Retinal pigment epithelial cell (primary cell): Measurements from ENCODE around the gene SRRM2.

Experiments
- DNase-seq: peaks from one replicate; pipeline ENCODE4 v3.0.0-alpha.2; 2010; ENCODE audit warnings: low read depth
- H3K4me3 ChIP-seq: 2 replicates; pipeline ENCODE4 v1.5.1; 2011; ENCODE audit warnings: mild to moderate bottlenecking, low read length, control low read depth, moderate library complexity
- TF ChIP-seq, protein P1 (sequence below): conservative IDR thresholded peaks from 2 replicates; pipeline ENCODE4 v1.5.1; 2011; ENCODE audit warnings: low read depth, low read length, control low read depth, inconsistent platforms

SRRM2 gene

DNA sequence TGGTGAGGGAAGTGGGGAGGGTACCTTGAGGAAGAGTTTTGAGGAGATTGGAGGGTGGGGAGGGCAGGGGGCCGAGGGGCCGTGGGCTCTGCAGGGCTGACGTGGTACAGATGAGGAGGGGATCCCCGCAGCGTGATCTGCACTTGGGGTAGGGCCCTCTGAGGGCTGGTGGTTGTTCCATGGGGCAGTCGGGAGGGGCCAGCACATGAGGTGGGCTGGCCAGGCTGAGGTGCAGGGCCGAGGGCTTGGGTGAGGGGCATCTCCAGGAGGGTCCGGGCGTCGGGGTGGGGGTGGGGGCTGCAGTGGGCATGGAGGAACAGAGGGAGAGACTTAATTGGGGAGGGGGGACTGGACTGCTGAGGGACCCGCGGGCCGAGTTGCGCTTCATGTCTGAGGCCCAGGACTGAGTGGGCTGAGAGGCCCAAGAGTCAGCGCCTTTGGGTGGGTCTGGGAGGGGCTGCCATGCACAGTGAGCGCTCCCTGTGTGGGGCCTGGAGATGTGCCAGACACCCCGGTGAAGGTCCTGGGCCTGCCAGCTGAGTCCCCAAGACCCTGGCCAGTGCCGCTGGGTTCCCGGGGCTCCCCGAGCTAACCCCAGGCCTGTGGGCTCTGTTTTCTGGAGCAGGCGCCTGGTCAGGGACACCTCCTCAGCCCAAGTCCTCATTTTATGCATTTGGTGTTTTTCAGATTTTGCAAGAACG, 45.7 kb upstream of the SRRM2 start:
- TF ChIP-seq, protein P1, sequence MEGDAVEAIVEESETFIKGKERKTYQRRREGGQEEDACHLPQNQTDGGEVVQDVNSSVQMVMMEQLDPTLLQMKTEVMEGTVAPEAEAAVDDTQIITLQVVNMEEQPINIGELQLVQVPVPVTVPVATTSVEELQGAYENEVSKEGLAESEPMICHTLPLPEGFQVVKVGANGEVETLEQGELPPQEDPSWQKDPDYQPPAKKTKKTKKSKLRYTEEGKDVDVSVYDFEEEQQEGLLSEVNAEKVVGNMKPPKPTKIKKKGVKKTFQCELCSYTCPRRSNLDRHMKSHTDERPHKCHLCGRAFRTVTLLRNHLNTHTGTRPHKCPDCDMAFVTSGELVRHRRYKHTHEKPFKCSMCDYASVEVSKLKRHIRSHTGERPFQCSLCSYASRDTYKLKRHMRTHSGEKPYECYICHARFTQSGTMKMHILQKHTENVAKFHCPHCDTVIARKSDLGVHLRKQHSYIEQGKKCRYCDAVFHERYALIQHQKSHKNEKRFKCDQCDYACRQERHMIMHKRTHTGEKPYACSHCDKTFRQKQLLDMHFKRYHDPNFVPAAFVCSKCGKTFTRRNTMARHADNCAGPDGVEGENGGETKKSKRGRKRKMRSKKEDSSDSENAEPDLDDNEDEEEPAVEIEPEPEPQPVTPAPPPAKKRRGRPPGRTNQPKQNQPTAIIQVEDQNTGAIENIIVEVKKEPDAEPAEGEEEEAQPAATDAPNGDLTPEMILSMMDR = no peak
- DNase-seq = no peak

DNA sequence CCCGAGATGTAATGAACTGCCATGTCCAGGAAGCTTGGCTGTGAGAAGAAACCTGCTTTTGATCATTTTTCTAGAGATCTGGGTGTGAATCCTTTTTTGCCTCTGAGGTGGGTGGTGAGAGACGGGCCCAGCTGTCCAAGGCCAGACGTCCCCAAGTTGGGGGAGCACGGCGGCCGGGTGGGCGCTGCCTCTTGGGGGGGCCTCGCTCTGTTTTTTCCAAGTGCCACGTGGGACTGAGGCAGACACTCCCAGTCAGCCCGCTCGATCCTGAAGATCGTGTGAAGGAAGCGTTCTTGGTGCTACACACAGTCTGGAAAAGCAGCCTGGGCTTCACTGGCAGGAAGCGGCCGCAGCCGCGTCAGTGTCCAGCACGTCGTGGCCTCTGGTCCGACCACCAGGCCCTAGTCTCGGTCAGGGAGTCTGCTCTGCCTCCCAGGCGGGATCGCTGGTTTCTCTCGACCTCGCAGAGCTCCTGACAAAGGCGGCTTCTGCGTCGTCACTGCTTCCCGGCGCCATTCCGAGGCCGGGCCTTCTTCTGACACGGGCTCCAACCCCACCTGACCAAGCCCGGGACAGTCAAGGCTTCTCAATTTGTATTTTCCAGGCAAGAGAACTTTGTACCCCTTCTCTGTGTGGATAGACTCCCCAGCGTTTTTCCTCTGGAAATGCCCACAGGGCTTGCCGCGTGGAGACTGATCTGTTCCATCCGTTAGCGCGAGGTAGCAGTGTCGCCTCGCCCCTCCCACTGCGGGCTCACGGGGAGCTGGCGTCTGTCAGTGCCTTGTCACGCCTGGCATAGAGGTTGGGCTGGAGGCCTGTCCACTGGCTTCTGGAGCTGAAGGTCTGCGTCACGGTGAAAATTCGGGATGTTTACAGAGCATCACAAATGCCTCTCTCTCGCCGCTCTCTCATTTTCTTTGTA, 44.8 kb upstream of the SRRM2 start:
- no peak overlapping the region for H3K4me3 ChIP-seq
- TF ChIP-seq, protein P1 = no peak
- no peak for DNase-seq

More for the DNA sequence above, 45.7 kb upstream of the SRRM2 start:
- no peak overlapping the region for H3K4me3 ChIP-seq

DNA sequence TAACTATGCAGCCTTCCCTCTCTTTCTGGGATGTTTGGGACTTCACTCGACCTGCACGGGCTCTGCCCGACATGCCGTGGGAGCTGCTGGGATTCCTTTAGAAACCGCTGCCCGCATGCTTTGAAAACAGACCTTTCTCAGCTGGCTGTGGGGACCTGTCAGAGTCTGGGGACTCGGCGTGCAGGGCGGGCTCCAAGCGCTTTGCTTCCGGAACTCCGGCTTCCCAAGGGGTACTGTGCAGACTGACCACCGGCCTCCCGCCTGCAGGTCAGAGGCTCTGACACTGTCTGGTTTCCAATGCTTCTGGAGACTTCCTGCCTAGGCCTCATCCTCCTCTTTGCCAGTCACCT, 44.2 kb upstream of the SRRM2 start:
- TF ChIP-seq, protein P1 = no peak

DNA sequence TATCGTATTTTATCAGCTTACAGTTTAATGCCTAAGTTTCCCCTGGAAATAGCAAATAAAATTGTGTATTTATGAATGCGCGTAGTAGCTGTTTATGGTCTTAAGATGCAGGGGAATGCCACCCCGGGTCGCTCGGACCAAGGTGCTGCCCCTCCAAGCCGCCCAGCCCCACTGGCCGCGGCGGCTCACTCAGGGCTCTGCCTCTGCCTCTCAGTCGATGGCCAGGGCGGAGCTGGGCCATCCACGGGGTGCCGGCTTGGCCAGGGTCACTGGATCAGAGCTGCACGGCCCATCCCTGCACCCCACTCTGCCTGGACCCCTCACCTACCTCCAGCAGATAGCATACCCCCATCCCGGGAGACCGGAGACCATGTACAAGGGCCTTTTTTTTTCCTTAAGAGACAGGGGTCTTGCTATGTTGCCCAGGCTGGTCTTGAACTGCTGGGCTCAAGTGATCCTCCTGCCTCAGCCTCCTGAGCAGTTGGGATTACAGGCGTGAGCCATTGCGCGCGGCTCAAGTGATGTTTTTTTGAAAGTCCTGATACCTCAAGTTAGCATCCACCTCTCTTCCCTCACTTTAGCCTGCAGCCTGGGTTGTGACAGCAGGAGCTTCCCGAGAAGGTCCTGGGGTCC, 43.4 kb upstream of the SRRM2 start:
- DNase-seq = no peak
- TF ChIP-seq, protein P1 = no peak

More for the DNA sequence above, 44.2 kb upstream of the SRRM2 start:
- no peak for DNase-seq
- no peak overlapping the region for H3K4me3 ChIP-seq

DNA sequence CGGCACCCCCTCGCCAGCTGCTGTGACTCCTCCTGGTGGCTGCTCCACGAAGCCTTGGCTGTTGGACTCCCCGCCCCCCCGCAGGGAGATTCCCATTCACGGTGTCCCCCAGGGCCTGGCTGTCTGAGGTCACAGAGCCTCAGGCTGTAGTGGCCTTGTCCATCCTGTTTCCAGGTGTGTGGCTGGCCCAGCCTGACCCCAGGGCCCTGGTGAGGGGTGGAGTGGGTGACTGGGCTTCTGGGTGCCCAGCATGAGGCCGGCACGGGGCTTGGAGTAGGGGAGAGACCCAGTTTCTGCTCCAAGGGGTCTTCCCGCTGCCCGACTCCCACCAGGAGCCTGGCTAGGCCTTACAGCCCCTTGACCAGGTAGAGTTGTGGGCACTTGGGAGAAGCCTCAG, 42.9 kb upstream of the SRRM2 start:
- TF ChIP-seq, protein P1 = no peak
- DNase-seq = no peak
- no peak overlapping the region for H3K4me3 ChIP-seq

More for the DNA sequence above, 43.4 kb upstream of the SRRM2 start:
- no peak overlapping the region for H3K4me3 ChIP-seq

DNA sequence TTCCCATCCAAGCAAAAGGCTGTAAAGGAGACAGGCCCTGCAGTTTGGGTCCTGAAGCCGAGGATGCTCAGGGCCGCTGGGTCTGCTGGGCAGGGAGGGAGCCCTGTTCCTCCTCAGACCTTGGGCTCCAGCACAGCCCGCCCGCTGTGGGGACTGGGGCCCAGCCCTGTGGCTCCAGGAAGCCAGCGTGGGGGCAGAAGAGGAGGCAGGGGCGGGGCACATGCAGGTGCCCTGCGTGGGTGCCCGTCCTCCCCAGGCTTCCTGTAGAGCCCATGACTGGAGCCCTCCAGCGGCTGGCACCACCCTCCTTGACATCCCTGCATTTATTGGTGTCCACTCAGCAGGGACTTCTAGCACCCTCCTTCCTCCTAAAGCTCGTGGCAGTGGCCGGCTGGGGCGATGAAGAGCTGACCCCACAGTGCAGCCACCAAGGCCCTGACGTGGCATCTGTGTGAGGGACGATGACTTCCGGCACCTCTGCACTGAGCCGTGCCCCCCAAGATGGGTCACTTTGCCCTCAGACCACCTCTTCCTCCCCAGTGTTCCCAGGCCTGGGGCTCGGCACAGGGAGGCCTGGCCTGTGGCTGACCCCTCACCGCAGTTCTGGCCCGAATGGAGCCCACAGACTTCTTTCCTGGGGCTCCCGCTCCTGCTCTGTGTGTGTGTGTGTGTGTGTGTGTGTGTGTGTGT, 42.3 kb upstream of the SRRM2 start:
- no peak for DNase-seq
- H3K4me3 ChIP-seq = no peak overlapping the region
- TF ChIP-seq, protein P1 = no peak
